ENCODE measurements around the gene GTPBP8.

GTPBP8 gene

GRCh38 chr3:112984485-112984884 is 6.3 kb upstream of the GTPBP8 start:
- CTCF ChIA-PET: interaction anchor here (0.9 to 3.2 kb wide), 5 partner anchors 118 to 402 kb away, joined by 3 to 16 read pairs (median 3); no protein-coding TSS in a partner anchor
- TF ChIP-seq CTCF (IDR thresholded peaks at IDR 0.05; ENCODE audit: control extremely low read depth, extremely low read depth, low read depth, missing control alignments): no peak
- no peak for DNase-seq (ENCODE audit: extremely low spot score)
- POLR2A ChIA-PET: no interaction called here

- TF ChIP-seq CTCF (IDR thresholded peaks at IDR 0.05; ENCODE audit: control extremely low read depth, extremely low read depth, low read depth, missing control alignments): no peak
- DNase-seq (ENCODE audit: extremely low spot score): no peak
- ChIA-PET POLR2A (no interaction called here), CTCF (interaction anchor here (0.8 to 2.5 kb wide), 8 partner anchors 9 to 1303 kb away, joined by 3 to 18 read pairs (median 6); partner anchors contain the start of gene CD200R1)
These were observed 3.0 kb upstream of the GTPBP8 start for GRCh38 chr3:112987710-112988334.

- POLR2A ChIA-PET: interaction anchor here (0.7 kb wide), 1 partner anchor 176 kb away, joined by 4 read pairs; no protein-coding TSS in a partner anchor
- CTCF ChIA-PET: interaction anchor here (1.4 to 1.6 kb wide), 2 partner anchors 10 to 14 kb away, joined by 3 to 6 read pairs; no protein-coding TSS in a partner anchor
- no peak for TF ChIP-seq CTCF (IDR thresholded peaks at IDR 0.05; ENCODE audit: control extremely low read depth, extremely low read depth, low read depth, missing control alignments)
- DNase-seq (ENCODE audit: extremely low spot score): no peak
These were observed 5.0 kb downstream of the GTPBP8 start for GRCh38 chr3:112995800-112996199.

- POLR2A ChIA-PET: interaction anchor here (0.6 to 0.7 kb wide), 2 partner anchors 292 to 516 kb away, joined by 3 to 5 read pairs; no protein-coding TSS in a partner anchor
- CTCF ChIA-PET: interaction anchor here (0.6 to 1.7 kb wide), 5 partner anchors 8 to 889 kb away, joined by 3 to 5 read pairs (median 4); partner anchors contain the start of gene GTPBP8
- TF ChIP-seq CTCF (IDR thresholded peaks at IDR 0.05; ENCODE audit: control extremely low read depth, extremely low read depth, low read depth, missing control alignments): no peak
- no peak for DNase-seq (ENCODE audit: extremely low spot score)
These were observed 9.9 kb downstream of the GTPBP8 start for GRCh38 chr3:113000691-113001090.

- CTCF ChIA-PET: interaction anchor here (0.9 to 1.7 kb wide), 4 partner anchors 10 to 268 kb away, joined by 3 to 5 read pairs (median 3); no protein-coding TSS in a partner anchor
- no peak for TF ChIP-seq CTCF (IDR thresholded peaks at IDR 0.05; ENCODE audit: control extremely low read depth, extremely low read depth, low read depth, missing control alignments)
- DNase-seq (ENCODE audit: extremely low spot score): no peak
- POLR2A ChIA-PET: interaction anchor here (0.6 kb wide), 1 partner anchor 348 kb away, joined by 3 read pairs; no protein-coding TSS in a partner anchor
These were observed 11.3 kb downstream of the GTPBP8 start for GRCh38 chr3:113002037-113002436.

DNA sequence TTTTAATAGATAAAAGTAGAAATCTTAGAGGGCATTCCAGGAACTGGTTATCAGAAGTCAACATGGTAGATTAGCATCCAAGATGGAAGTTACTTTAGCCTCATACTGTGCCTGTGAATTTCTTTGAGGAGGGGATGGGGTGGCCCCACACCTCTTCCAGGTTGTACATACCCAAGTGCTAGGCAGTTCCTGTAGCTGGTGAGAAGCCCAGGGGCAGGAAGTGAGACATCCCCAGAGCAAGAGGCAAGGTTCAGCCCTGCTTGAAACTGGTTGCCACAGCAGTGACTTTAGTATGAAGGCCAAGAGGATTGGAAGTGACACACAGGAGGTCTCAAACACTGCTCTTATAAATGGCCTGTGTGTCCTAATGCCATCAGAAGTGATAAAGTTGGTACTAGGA is 11.9 kb downstream of the GTPBP8 start:
- no peak for TF ChIP-seq CTCF (IDR thresholded peaks at IDR 0.05; ENCODE audit: control extremely low read depth, extremely low read depth, low read depth, missing control alignments)
- ChIA-PET CTCF (interaction anchor here (1.3 to 2.7 kb wide), 4 partner anchors 11 to 36 kb away, joined by 3 to 13 read pairs (median 5); partner anchors contain the start of gene GTPBP8), POLR2A (interaction anchor here (1.4 kb wide), 1 partner anchor 16 kb away, joined by 5 read pairs; a partner anchor contains a TSS)
- DNase-seq (ENCODE audit: extremely low spot score): no peak
